Vagina (tissue), 2 donors: ENCODE results near the gene BRINP3.

Experiments used
- POLR2A ChIP-seq, 2 donors: fragments of 450-650 bp; IDR thresholded peaks; one replicate each; pipeline ENCODE4 v1.6.1; 2017; ENCODE audit warnings: antibody characterized with exemption in 2 of 2, mild to moderate bottlenecking in 2 of 2, moderate library complexity in 2 of 2
- POLR2AphosphoS5 ChIP-seq, 2 donors: sonication (generic); formaldehyde crosslinking; IDR thresholded peaks; one replicate each; pipeline ENCODE4 v1.9.0; 2017; ENCODE audit warnings: antibody characterized with exemption in 2 of 2, mild to moderate bottlenecking in 2 of 2, low read depth in 1 of 2; ENCODE audit not compliant: insufficient read depth in 1 of 2
- TF ChIP-seq, protein P1 (sequence below), 3 experiments: fragments of 450-650 bp in 2 of 3; fragments of 200-600 bp in 1 of 3; sonication (generic) in 1 of 3; IDR thresholded peaks; one replicate each; pipeline ENCODE4 v1.5.1; 2017 to 2019; ENCODE audit warnings: antibody characterized with exemption in 3 of 3, mild to moderate bottlenecking in 2 of 3, moderate library complexity in 2 of 3

DNA sequence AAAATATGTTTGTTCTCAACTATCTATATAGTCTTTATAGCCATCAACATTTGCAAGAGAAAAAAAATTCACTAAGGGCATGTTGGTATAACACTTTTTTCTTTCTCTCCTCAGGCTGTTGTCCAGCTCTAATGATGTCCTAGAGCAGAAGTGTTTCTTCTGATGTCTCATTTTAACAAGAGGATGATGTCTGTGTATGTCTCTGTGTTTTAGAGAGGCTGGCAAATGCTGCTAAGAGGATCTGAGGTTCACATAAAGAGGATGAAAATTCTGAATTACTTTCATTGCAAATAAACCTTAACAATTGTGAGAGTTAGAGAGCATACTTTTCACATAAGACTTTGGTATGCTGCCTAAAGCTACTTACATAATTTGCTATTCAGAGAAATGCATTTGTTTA, 2.6 kb upstream of the BRINP3 start:
- TF ChIP-seq POLR2A (IDR thresholded peaks at IDR 0.05) (no peak), POLR2AphosphoS5 (IDR thresholded peaks at IDR 0.05; ENCODE audit: insufficient read depth in 1 of 2, low read depth in 1 of 2) (no peak)
- TF ChIP-seq, protein P1, sequence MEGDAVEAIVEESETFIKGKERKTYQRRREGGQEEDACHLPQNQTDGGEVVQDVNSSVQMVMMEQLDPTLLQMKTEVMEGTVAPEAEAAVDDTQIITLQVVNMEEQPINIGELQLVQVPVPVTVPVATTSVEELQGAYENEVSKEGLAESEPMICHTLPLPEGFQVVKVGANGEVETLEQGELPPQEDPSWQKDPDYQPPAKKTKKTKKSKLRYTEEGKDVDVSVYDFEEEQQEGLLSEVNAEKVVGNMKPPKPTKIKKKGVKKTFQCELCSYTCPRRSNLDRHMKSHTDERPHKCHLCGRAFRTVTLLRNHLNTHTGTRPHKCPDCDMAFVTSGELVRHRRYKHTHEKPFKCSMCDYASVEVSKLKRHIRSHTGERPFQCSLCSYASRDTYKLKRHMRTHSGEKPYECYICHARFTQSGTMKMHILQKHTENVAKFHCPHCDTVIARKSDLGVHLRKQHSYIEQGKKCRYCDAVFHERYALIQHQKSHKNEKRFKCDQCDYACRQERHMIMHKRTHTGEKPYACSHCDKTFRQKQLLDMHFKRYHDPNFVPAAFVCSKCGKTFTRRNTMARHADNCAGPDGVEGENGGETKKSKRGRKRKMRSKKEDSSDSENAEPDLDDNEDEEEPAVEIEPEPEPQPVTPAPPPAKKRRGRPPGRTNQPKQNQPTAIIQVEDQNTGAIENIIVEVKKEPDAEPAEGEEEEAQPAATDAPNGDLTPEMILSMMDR (IDR thresholded peaks at IDR 0.05) = no peak
